ACC112 (cell line): ENCODE results near the gene NTM.
A peak's percentile ranks its signal among the peaks of the same experiment; 100 is the strongest.
"Not testable (repeated sequence)": the region's sequence is repeated elsewhere in the genome, so short reads cannot be mapped to it uniquely, and the experiment has no call there.

Source experiments
- H2AFZ ChIP-seq: fragments of 200-600 bp; sonication (generic); one replicate; pipeline ENCODE4 v1.6.0; 2017; ENCODE audit warnings: antibody characterized with exemption, low read length; ENCODE audit not compliant: unreplicated experiment
- H3K27ac ChIP-seq: fragments of 200-600 bp; sonication (generic); 2 replicates; pipeline ENCODE4 v1.5.1; 2014; ENCODE audit warnings: low read depth, mild to moderate bottlenecking, antibody characterized with exemption, low read length, moderate library complexity
- H3K27me3 ChIP-seq: fragments of 200-600 bp; sonication (generic); 2 replicates; pipeline ENCODE4 v1.6.1; 2014; ENCODE audit warnings: mild to moderate bottlenecking, antibody characterized with exemption, low read length, moderate library complexity, mixed read lengths; ENCODE audit not compliant: insufficient read depth
- H3K36me3 ChIP-seq: fragments of 200-600 bp; sonication (generic); 2 replicates; pipeline ENCODE4 v1.6.1; 2016; ENCODE audit warnings: mild to moderate bottlenecking, antibody characterized with exemption, low read length, moderate library complexity, mixed read lengths; ENCODE audit not compliant: insufficient read depth
- H3K4me1 ChIP-seq: fragments of 200-600 bp; sonication (generic); one replicate; pipeline ENCODE4 v1.6.1; 2016; ENCODE audit warnings: low read length, mixed read lengths; ENCODE audit not compliant: insufficient read depth, unreplicated experiment, control insufficient read depth
- H3K4me3 ChIP-seq: fragments of 200-600 bp; sonication (generic); 2 replicates; pipeline ENCODE4 v1.5.1; 2014; ENCODE audit warnings: mild to moderate bottlenecking, low read depth, low read length
- H3K79me2 ChIP-seq: fragments of 200-600 bp; sonication (generic); one replicate; pipeline ENCODE4 v1.6.0; 2016; ENCODE audit warnings: low read length; ENCODE audit not compliant: control insufficient read depth, unreplicated experiment, insufficient read depth

Gene NTM

DNA sequence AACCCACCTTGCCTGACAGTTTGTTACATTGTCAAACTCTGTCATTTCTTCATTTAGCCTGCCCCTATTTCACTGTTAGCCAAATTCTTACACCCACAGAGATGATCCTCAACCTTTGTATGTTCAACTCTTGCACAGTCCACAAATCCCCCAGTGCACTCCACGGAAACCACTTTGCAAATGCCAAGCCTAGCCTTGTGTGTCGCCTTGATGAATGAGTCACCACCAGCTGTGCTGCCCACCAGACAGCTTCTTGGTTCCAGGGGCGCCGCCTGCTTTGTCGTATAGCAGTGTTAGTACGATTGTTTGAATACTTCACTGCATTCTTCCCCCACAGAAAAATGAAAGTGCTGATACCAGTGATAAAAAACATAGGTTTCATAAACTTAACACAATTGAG, 686.3 kb downstream of the NTM start:
- no peaks in the 10 kb centered on the region for H3K79me2 ChIP-seq
- peaks cover 48% of the 10 kb centered on the region for H3K4me1 ChIP-seq
- no peaks in the 10 kb centered on the region for H3K27me3 ChIP-seq
- peak overlapping the region; percentile 30; the same call in 1 of the 2 replicates for H3K4me3 ChIP-seq
- H2AFZ ChIP-seq = no peak overlapping the region
- H3K27ac ChIP-seq = peak overlapping the region; percentile 6; the same call in 1 of the 2 replicates
- H3K36me3 ChIP-seq = no peaks in the 10 kb centered on the region

DNA sequence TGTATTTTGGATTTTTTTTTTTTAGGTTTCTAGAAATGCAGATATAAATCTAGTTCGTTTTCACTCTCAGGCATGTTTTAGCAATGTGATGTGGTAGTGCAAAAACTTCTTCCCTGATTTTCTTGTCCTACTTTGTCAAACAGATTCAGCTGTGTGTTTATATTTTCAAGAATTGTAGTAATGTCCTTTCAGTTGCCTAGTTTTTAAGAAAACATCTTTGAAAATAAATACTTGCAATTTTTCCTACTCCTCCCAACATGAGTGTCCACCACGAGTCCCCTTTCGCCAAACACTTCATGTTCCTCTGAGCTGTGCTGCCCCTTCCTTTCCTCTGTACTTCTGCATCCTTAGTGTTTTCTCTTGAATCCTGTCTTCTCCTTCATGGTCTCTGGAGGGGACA, 686.9 kb downstream of the NTM start:
- H3K79me2 ChIP-seq = no peaks in the 10 kb centered on the region
- peak overlapping the region; percentile 30; the same call in 1 of the 2 replicates for H3K4me3 ChIP-seq
- no peaks in the 10 kb centered on the region for H3K36me3 ChIP-seq
- peak overlapping the region; percentile 6; the same call in 1 of the 2 replicates for H3K27ac ChIP-seq
- no peak overlapping the region for H2AFZ ChIP-seq
- no peaks in the 10 kb centered on the region for H3K27me3 ChIP-seq
- H3K4me1 ChIP-seq = peaks cover 51% of the 10 kb centered on the region

- H3K27ac ChIP-seq = no peak overlapping the region
- no peaks in the 10 kb centered on the region for H3K79me2 ChIP-seq
- peaks cover 51% of the 10 kb centered on the region for H3K4me1 ChIP-seq
- H3K27me3 ChIP-seq = no peaks in the 10 kb centered on the region
- no peak overlapping the region for H2AFZ ChIP-seq
- no peaks in the 10 kb centered on the region for H3K36me3 ChIP-seq
- no peak overlapping the region for H3K4me3 ChIP-seq
Observed at GRCh38 chr11:132058211-132058772, 687.9 kb downstream of the NTM start.

DNA sequence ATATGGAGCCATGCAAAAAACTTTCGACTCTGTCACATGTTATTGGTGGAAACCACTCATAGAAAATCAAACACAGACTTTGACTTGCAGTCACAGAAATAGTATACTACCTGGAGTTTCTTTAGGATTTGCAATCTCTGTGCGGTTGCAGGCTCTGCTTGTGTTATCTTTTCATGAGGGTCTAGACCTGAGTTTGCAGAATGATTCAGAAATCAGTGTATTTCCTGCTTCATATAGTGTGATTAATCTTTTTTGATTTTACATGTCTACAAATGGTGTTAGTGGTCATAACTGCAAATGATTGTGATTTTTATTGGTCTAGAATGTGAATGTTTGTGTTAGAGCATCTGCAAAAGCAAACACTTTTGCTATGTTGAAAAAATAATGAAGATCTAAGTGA, 690.2 kb downstream of the NTM start:
- Histone ChIP-seq H2AFZ (no peak overlapping the region), H3K27ac (no peak overlapping the region), H3K27me3 (no peaks in the 10 kb centered on the region), H3K36me3 (no peaks in the 10 kb centered on the region), H3K79me2 (no peaks in the 10 kb centered on the region), H3K4me3 (no peak overlapping the region), H3K4me1 (peaks cover 57% of the 10 kb centered on the region)

DNA sequence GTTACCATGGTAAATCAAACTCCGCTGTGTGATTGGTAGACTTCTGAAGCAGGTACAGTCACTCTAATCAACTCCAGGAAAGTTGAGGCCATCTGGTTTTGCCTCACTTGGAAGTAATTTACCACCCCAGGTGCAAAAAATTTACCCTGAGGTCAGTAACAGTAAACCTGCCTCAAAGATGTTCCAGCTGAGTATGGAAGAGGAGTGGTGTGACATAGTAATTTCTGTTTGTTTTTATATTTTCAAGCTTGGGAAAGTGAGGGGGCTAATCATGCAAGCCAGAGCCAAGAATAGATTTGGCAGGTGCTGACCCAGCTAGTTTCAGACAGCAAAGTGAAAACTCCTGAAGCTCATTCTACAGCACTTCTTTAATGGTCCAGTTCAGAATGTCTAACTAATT, 691.6 kb downstream of the NTM start:
- Histone ChIP-seq H3K27me3 (no peaks in the 10 kb centered on the region), H3K36me3 (no peaks in the 10 kb centered on the region), H2AFZ (no peak overlapping the region)

DNA sequence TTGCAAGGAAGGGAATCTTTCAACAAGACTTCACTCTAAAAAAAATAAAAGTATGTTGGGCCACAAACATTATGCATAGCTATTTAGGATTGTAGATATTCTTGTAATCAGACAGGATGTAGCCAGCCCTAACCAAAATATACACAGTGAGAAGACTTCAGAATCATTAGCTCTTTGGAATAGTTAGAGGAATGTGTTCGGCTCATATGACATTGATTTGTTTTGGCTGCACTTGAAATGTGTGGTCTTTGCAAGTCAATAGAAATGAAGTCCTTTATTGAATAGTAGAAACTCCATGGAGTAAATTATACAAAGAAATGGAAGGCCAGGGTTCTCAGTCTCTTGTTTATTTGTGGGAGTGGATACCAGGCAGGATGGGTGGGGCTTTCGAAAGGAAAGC, 692.1 kb downstream of the NTM start:
- Histone ChIP-seq H3K36me3 (no peaks in the 10 kb centered on the region), H3K4me1 (peaks cover 53% of the 10 kb centered on the region), H3K79me2 (no peaks in the 10 kb centered on the region), H3K27ac (peak overlapping the region; percentile 24), H3K4me3 (no peak overlapping the region), H3K27me3 (no peaks in the 10 kb centered on the region), H2AFZ (no peak overlapping the region)

More for the DNA sequence above, 691.6 kb downstream of the NTM start:
- Histone ChIP-seq H3K4me1 (peaks cover 53% of the 10 kb centered on the region), H3K27ac (peak overlapping the region; percentile 24), H3K4me3 (no peak overlapping the region), H3K79me2 (no peaks in the 10 kb centered on the region)

DNA sequence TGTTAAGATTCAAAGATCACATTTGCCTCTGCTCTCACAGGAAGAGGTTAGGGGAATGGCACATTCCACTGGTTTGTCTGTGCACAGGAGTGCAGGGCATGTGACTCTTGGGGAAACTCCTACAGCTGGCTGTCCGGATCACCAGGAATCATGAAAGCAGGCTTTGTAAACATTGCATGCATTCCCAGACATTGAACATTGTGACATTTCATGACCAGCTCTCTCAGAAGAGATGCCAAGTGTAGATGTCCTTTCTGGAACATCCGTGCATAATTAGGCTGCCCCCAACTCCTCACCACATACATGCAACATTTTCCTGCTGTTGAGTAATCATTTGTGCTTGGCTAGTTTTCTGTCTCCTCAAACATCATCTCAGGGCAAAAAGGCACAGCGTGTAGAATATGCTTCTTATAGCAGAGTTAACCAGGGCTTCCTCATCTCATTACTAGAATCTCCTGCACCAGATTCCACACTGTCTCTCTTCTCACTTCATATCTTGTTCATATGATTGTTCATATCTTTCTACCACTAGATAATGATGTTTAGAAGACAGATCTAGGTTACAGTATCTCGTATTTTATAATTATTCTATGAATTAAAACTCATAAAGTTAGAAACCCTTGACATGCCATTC, 694.7 kb downstream of the NTM start:
- H3K27me3 ChIP-seq = no peaks in the 10 kb centered on the region
- H2AFZ ChIP-seq = peak overlapping the region; percentile 48
- H3K27ac ChIP-seq = peak overlapping the region; percentile 90
- peak overlapping the region; percentile 9; the same call in 1 of the 2 replicates for H3K4me3 ChIP-seq
- H3K36me3 ChIP-seq = no peaks in the 10 kb centered on the region
- no peaks in the 10 kb centered on the region for H3K79me2 ChIP-seq
- peaks cover 53% of the 10 kb centered on the region for H3K4me1 ChIP-seq

GRCh38 chr11:132068556-132068955, 698.1 kb downstream of the NTM start:
- H3K27ac ChIP-seq = no peak overlapping the region

DNA sequence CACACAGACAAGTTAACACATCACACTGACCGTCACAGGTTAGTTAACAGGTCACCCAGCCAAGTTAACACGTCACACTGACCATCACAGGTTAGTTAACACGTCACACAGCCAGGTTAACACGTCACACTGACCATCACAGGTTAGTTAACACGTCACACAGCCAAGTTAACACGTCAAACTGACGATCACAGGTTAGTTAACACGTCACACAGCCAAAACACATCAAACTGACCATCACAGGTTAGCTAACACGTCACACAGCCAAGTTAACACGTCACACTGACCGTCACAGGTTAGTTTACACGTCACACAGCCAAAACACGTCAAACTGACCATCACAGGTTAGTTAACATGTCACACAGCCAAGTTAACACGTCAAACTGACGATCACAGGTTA, 699.2 kb downstream of the NTM start:
- H3K4me1 ChIP-seq = peaks cover 42% of the 10 kb centered on the region
- not testable (repeated sequence) for H3K4me3 ChIP-seq, H3K27ac ChIP-seq, H3K27me3 ChIP-seq, H2AFZ ChIP-seq, H3K36me3 ChIP-seq, H3K79me2 ChIP-seq

More at GRCh38 chr11:132068556-132068955, 698.1 kb downstream of the NTM start:
- Histone ChIP-seq H3K27me3 (no peaks in the 10 kb centered on the region), H3K4me1 (peaks cover 49% of the 10 kb centered on the region), H3K4me3 (no peak overlapping the region), H2AFZ (no peak overlapping the region), H3K36me3 (no peaks in the 10 kb centered on the region), H3K79me2 (no peaks in the 10 kb centered on the region)

DNA sequence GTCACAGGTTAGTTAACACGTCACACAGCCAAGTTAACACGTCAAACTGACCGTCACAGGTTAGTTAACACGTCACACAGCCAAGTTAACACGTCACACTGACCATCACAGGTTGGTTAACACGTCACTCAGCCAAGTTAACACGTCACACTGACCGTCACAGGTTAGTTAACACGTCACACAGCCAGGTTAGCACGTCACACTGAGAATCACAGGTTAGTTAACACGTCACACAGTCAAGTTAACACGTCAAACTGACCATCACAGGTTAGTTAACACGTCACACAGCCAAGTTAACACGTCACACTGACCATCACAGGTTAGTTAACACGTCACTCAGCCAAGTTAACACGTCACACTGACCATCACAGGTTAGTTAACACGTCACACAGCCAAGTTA, 700.5 kb downstream of the NTM start:
- not testable (repeated sequence) for H3K79me2 ChIP-seq, H2AFZ ChIP-seq, H3K4me3 ChIP-seq, H3K36me3 ChIP-seq, H3K27me3 ChIP-seq
- Histone ChIP-seq H3K27ac (peak overlapping the region; percentile 99; the same call in 1 of the 2 replicates), H3K4me1 (peaks cover 29% of the 10 kb centered on the region)
